ENCODE measurements around the gene PRR15.

DNA sequence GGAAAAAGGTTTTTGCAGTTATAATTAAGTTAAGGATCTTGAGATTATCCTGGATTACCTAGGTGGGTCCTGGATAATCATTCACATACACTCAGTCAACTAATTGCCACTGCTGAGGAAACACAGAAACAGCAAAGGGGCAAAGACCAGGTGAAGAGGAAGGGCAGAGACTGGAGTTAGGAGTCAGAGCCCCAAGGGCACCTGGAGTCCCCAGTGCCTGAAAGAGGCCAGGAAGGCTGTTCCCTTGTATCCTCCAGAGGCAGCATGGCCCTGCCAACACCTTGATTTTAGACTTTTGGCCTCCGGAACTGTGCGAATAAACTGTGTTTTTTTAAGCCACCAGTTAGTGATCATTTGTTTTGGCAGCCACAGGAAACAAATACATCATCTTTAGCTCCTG lies 24.6 kb downstream of the PRR15 start:
- no peak for TF ChIP-seq CTCF (IDR thresholded peaks at IDR 0.05 in 2 of 3, conservative IDR thresholded peaks at IDR 0.05 in 1 of 3; ENCODE audit: borderline replicate concordance in 1 of 3, insufficient read depth in 1 of 3, low read depth in 2 of 3, low read length in 2 of 3)
- no peak for TF ChIP-seq ATF3 (IDR thresholded peaks at IDR 0.05)
- no peak for TF ChIP-seq POLR2A (IDR thresholded peaks at IDR 0.05; ENCODE audit: borderline replicate concordance, extremely low read depth, insufficient read depth, insufficient read length)
- TF ChIP-seq ELF1 (IDR thresholded peaks at IDR 0.05; ENCODE audit: borderline replicate concordance, low read depth), result no peak
